ENCODE data around the gene CDH8.

The CDH8 gene

GRCh38 chr16:61659936-61660335 lies 376.3 kb downstream of the CDH8 start:
- Histone ChIP-seq H3K27me3 (ENCODE audit: insufficient read depth, poor library complexity, severe bottlenecking) (no peaks in the 10 kb centered on the region), H3K27ac (replicated peaks) (no peak overlapping the region), H3K4me3 (replicated peaks; ENCODE audit: insufficient read depth, low read length) (no peak overlapping the region)
- DNase-seq (ENCODE audit: low read depth in 1 of 2, low spot score in 1 of 2): no peak
- no peak for TF ChIP-seq GABPA (IDR thresholded peaks at IDR 0.05; ENCODE audit: low read depth)
- TF ChIP-seq SPI1 (IDR thresholded peaks at IDR 0.05; ENCODE audit: borderline replicate concordance, low read depth): no peak
- no peak for TF ChIP-seq REST (IDR thresholded peaks at IDR 0.05; ENCODE audit: insufficient replicate concordance, low read depth)
- TF ChIP-seq CTCF (IDR thresholded peaks at IDR 0.05; ENCODE audit: insufficient read depth, low read length): no peak
- TF ChIP-seq POLR2AphosphoS5 (IDR thresholded peaks at IDR 0.05; ENCODE audit: low read depth): no peak

- no peak for TF ChIP-seq SPI1 (IDR thresholded peaks at IDR 0.05; ENCODE audit: borderline replicate concordance, low read depth)
- no peak for TF ChIP-seq POLR2AphosphoS5 (IDR thresholded peaks at IDR 0.05; ENCODE audit: low read depth)
- H3K4me3 ChIP-seq (replicated peaks; ENCODE audit: insufficient read depth, low read length): no peak overlapping the region
- H3K27me3 ChIP-seq (ENCODE audit: insufficient read depth, poor library complexity, severe bottlenecking): no peaks in the 10 kb centered on the region
- H3K27ac ChIP-seq (replicated peaks): no peak overlapping the region
- no peak for DNase-seq (ENCODE audit: low read depth in 1 of 2, low spot score in 1 of 2)
These were observed 381.3 kb downstream of the CDH8 start for GRCh38 chr16:61654962-61655361.

GRCh38 chr16:61653544-61653943 lies 382.7 kb downstream of the CDH8 start:
- no peaks in the 10 kb centered on the region for H3K27me3 ChIP-seq (ENCODE audit: insufficient read depth, poor library complexity, severe bottlenecking)
- no peak overlapping the region for H3K27ac ChIP-seq (replicated peaks)
- TF ChIP-seq REST (IDR thresholded peaks at IDR 0.05; ENCODE audit: insufficient replicate concordance, low read depth): no peak
- TF ChIP-seq POLR2AphosphoS5 (IDR thresholded peaks at IDR 0.05; ENCODE audit: low read depth): no peak
- TF ChIP-seq SPI1 (IDR thresholded peaks at IDR 0.05; ENCODE audit: borderline replicate concordance, low read depth): no peak
- no peak for DNase-seq (ENCODE audit: low read depth in 1 of 2, low spot score in 1 of 2)
- H3K4me3 ChIP-seq (replicated peaks; ENCODE audit: insufficient read depth, low read length): no peak overlapping the region

GRCh38 chr16:61645561-61645960 lies 390.7 kb downstream of the CDH8 start:
- Histone ChIP-seq H3K4me3 (replicated peaks; ENCODE audit: insufficient read depth, low read length) (no peak overlapping the region), H3K27ac (replicated peaks) (no peak overlapping the region), H3K27me3 (ENCODE audit: insufficient read depth, poor library complexity, severe bottlenecking) (peaks cover 3% of the 10 kb centered on the region)
- TF ChIP-seq CTCF (IDR thresholded peaks at IDR 0.05; ENCODE audit: insufficient read depth, low read length) (no peak), REST (IDR thresholded peaks at IDR 0.05; ENCODE audit: insufficient replicate concordance, low read depth) (no peak), GABPA (IDR thresholded peaks at IDR 0.05; ENCODE audit: low read depth) (no peak), SPI1 (IDR thresholded peaks at IDR 0.05; ENCODE audit: borderline replicate concordance, low read depth) (no peak), POLR2AphosphoS5 (IDR thresholded peaks at IDR 0.05; ENCODE audit: low read depth) (no peak)
- no peak for DNase-seq (ENCODE audit: low read depth in 1 of 2, low spot score in 1 of 2)

All from HL-60 (cell line).